VCaP (cell line): ENCODE results near the gene PRDX2.

Source experiments
- H3K27ac ChIP-seq: fragments of 450-650 bp; 2 replicates; pipeline ENCODE4 v1.5.1; 2017
- TF ChIP-seq, protein P1 (sequence below): fragments of 450-650 bp; conservative IDR thresholded peaks from 2 replicates; pipeline ENCODE4 v1.5.1; 2017; ENCODE audit warnings: mild to moderate bottlenecking, moderate library complexity

The PRDX2 gene

DNA sequence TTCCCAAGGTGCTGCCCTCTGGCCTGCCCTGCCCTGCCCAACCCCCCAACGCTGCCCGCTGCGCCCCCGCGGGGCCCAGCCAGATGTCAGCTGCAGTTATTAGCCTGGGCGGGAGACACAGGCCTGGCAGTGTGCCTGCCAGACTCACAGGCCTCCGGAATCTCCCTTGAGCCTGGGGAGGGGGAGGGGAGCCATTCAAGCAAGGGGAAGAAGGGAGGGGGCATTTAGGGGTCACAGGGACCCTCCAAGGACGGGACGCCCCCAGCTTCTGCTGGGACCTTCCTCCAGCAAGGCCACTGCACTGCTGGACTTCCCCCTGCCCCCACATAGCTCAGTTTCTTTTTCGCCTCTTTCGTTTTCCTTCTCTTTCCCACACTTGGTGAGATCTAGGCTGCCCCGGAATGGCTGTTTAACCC, 12.9 kb downstream of the PRDX2 start:
- peak overlapping the region; percentile 91; the same call in 1 of the 2 replicates for H3K27ac ChIP-seq
- TF ChIP-seq, protein P1, sequence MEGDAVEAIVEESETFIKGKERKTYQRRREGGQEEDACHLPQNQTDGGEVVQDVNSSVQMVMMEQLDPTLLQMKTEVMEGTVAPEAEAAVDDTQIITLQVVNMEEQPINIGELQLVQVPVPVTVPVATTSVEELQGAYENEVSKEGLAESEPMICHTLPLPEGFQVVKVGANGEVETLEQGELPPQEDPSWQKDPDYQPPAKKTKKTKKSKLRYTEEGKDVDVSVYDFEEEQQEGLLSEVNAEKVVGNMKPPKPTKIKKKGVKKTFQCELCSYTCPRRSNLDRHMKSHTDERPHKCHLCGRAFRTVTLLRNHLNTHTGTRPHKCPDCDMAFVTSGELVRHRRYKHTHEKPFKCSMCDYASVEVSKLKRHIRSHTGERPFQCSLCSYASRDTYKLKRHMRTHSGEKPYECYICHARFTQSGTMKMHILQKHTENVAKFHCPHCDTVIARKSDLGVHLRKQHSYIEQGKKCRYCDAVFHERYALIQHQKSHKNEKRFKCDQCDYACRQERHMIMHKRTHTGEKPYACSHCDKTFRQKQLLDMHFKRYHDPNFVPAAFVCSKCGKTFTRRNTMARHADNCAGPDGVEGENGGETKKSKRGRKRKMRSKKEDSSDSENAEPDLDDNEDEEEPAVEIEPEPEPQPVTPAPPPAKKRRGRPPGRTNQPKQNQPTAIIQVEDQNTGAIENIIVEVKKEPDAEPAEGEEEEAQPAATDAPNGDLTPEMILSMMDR, result no peak

DNA sequence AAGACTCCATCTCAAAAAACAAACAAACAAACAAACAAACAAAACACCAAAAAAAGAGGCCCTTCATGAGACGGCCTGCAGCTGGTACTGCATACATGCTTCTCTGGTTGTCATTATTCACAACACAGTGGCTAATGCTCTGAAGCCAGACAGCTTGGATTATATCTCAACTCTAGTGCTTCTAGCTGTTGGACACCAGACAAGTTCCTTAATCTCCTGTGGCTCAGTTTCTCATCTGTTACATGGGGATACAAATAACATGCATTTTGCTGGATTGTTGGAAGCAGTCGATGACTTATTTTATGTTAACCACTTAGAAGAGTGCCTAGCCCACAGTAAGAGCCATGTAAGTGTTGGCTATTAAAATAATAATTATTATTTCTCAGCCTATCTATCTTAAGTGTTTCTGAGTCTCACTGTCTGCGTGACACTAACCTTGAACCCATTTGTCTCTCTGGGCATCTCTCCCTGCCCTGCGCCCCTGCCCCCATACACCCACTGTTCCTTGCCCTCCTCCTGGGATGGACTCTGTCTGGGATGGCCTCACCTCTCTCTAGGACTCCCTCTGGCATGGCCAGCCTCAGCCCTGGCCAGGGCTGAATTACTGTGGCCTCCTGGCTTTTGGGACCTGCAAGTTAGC, 13.4 kb downstream of the PRDX2 start:
- TF ChIP-seq, protein P1, result no peak
- H3K27ac ChIP-seq, result peak overlapping the region; percentile 91; the same call in 1 of the 2 replicates

DNA sequence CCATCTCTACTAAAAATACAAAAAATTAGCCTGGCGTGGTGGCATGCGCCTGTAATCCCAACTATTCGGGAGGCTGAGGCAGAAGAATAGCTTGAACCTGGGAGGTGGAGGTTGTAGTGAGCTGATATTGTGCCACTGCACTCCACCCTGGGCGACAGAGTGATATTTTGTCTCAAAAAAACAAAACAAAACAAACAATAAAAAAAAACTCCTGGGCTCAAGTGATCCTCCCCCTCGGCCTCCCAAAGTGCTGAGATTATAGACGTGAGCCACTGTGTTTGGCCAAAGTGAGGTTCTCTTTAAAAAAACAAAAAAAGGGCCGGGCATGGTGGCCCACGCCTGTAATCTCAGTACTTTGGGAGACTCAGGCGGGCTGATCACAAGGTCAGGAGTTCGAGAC, 14.1 kb downstream of the PRDX2 start:
- H3K27ac ChIP-seq, result no peak overlapping the region
- TF ChIP-seq, protein P1, result no peak

DNA sequence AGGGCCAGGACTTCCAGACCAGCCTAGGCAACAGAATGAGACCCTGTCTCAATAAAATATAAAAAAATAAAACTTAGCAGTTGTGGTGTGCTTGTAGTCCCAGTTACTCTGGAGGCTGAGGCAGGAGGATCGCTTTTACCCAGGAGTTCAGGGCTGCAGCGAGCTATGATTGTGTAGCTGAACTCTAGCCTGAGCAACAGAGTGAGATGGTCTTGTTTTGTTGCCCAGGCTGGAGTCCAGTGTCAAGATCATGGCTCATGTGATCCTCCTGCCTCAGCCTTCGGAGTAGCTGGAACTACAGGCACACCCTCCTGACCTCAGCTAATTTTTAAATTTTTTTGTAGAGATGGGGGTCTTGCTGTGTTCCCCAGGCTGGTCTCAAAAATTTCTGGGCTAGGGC, 14.6 kb downstream of the PRDX2 start:
- TF ChIP-seq, protein P1, result no peak
- peak overlapping the region; percentile 20; the same call in 1 of the 2 replicates for H3K27ac ChIP-seq

DNA sequence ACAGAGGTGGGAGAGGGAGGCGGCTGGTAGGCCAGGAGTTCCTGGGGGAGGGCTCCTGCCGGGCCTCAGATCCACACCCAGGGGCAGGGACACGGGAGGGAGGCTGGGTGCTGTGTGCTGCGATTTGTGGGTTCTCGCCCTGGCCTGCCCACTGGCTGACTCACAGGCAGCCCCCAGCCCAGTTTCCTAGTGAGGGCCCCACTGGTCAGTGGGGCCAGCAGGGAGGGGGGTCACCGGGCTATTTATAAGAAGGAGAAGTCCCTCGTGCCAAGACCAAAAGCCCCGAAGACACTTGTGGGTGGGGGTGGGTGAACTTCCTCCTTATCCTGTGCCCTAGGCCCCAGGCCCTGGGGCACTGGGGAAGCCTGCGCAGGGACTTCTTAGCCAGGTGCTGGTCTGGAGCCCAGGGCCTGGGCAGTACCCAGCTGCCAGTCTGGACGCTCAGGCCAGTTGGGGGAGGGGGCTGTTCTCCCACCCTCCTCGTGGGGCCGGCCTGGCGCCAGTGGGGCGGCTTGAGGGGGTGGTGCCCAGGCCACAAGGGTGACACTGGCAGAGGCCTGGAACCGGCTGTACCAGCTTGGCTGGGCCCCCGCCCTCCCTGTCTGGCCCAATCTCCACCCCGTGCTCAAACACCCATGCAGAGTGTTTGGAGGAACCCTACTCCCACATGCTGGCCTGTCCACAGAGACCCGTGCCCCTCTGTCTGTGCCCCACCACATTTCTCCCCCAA, 15.3 kb downstream of the PRDX2 start:
- H3K27ac ChIP-seq, result peak overlapping the region; percentile 20; the same call in 1 of the 2 replicates
- TF ChIP-seq, protein P1, result no peak

DNA sequence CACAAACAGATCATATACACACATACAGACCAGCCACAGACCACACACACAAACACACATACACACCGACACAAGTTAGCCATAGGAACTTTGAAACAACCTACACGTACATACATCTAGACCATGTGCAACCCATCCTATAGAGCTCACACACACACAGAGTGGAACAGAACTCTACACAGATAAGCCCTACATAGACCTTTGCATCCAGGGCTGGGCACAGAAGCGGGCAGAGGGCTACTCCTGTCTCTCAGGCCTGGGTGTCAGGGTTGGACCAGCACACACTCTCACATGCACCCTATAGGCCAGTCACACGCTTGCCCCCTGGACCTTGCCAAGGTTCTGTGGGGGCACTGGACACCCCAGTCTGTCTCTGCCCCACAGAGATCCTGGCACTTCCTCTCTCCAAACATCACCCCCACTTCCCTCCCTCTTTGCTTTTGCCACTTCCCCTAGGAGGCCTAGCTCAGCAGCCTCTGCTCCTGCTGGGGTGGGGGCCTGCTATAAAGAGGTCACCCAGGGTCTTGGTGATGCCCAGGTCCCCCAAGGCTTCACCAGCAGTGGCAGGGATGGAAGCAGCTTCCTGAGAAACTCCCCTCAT, 16.1 kb downstream of the PRDX2 start:
- peak overlapping the region; percentile 20; the same call in 1 of the 2 replicates for H3K27ac ChIP-seq
- TF ChIP-seq, protein P1, result no peak

DNA sequence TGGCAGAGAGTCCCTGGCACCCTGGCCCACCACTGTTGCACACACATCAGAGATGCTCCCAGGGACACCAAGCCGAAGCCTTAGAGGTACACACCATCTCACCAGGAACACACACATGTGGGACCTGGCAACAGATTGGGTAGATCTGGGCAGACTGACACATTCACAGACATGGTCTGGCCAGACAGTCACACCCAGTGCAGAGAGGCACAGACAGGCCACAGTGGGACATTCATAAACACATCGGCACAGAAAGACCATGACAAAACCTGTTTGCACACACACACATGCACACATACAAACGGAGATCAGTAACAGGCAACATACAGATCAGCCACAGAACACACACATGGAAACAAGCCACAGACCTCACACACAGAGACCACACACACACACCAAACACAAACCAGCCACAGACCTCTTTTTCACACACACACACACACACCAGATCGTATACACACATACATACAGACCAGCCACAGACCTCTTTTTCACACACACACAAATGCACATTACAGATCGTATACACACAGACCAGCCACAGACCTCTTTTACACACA, 16.6 kb downstream of the PRDX2 start:
- TF ChIP-seq, protein P1, result no peak
- H3K27ac ChIP-seq, result no peak overlapping the region; the same call in 1 of the 2 replicates
